Measurements from ENCODE around the gene THAP4. TPM values are rescaled to one million over a fixed set of nuclear protein-coding genes. Genes with fewer than 3 reads are reported as not detected.
"Not testable (repeated sequence)": the region's sequence is repeated elsewhere in the genome, so short reads cannot be mapped to it uniquely, and the experiment has no call there.

Gene THAP4
- total RNA-seq, 1 donor from 2014 or later, result 54.8 TPM

- peak; percentile 23 for FAIRE-seq
- no peak for TF ChIP-seq CTCF (IDR thresholded peaks at IDR 0.05; ENCODE audit: insufficient read depth, low read length, severe bottlenecking)
- DNase-seq (ENCODE audit: low read depth), result no peak
- Histone ChIP-seq H3K36me3 (ENCODE audit: control insufficient read depth, insufficient read depth, low read length) (peaks cover 8% of the 10 kb centered on the region), H3K4me3 (ENCODE audit: low read depth, low read length) (no peak overlapping the region), H3K27me3 (ENCODE audit: control insufficient read depth, insufficient read depth, low read length) (no peaks in the 10 kb centered on the region)
Measured at GRCh38 chr2:241574911-241575623, 61.9 kb downstream of the THAP4 start.

GRCh38 chr2:241573741-241574140, 63.2 kb downstream of the THAP4 start:
- Histone ChIP-seq H3K4me3 (ENCODE audit: low read depth, low read length) (no peak overlapping the region), H3K27me3 (ENCODE audit: control insufficient read depth, insufficient read depth, low read length) (no peaks in the 10 kb centered on the region), H3K36me3 (ENCODE audit: control insufficient read depth, insufficient read depth, low read length) (peaks cover 13% of the 10 kb centered on the region)
- FAIRE-seq, result no peak
- no peak for TF ChIP-seq CTCF (IDR thresholded peaks at IDR 0.05; ENCODE audit: insufficient read depth, low read length, severe bottlenecking)
- no peak for DNase-seq (ENCODE audit: low read depth)

GRCh38 chr2:241572915-241573651, 63.9 kb downstream of the THAP4 start:
- DNase-seq (ENCODE audit: low read depth); H3K27me3 ChIP-seq (ENCODE audit: control insufficient read depth, insufficient read depth, low read length); H3K4me3 ChIP-seq (ENCODE audit: low read depth, low read length); FAIRE-seq: not testable (repeated sequence)
- H3K36me3 ChIP-seq (ENCODE audit: control insufficient read depth, insufficient read depth, low read length), result peaks cover 14% of the 10 kb centered on the region

GRCh38 chr2:241571821-241572620, 64.9 kb downstream of the THAP4 start:
- FAIRE-seq, result no peak
- DNase-seq (ENCODE audit: low read depth), result no peak
- peaks cover 16% of the 10 kb centered on the region for H3K36me3 ChIP-seq (ENCODE audit: control insufficient read depth, insufficient read depth, low read length)

GRCh38 chr2:241570961-241571581, 65.9 kb downstream of the THAP4 start:
- Histone ChIP-seq H3K4me3 (ENCODE audit: low read depth, low read length) (no peak overlapping the region), H3K27me3 (ENCODE audit: control insufficient read depth, insufficient read depth, low read length) (no peaks in the 10 kb centered on the region), H3K36me3 (ENCODE audit: control insufficient read depth, insufficient read depth, low read length) (peaks cover 16% of the 10 kb centered on the region)
- DNase-seq (ENCODE audit: low read depth) (no peak), FAIRE-seq (no peak)
- TF ChIP-seq CTCF (IDR thresholded peaks at IDR 0.05; ENCODE audit: insufficient read depth, low read length, severe bottlenecking), result no peak

More at GRCh38 chr2:241571821-241572620, 64.9 kb downstream of the THAP4 start:
- no peaks in the 10 kb centered on the region for H3K27me3 ChIP-seq (ENCODE audit: control insufficient read depth, insufficient read depth, low read length)
- H3K4me3 ChIP-seq (ENCODE audit: low read depth, low read length), result no peak overlapping the region
- TF ChIP-seq CTCF (IDR thresholded peaks at IDR 0.05; ENCODE audit: insufficient read depth, low read length, severe bottlenecking), result no peak
